Stimulated activated naive CD4-positive, alpha-beta T cell (primary cell): ENCODE measurements around the gene SERINC3.
A peak's percentile ranks its signal among the peaks of the same experiment; 100 is the strongest.

Experiments used
- DNase-seq, 6 experiments: peaks; one replicate each; lab custom pipeline; 2025; lab: John Stamatoyannopoulos, UW

The SERINC3 gene

GRCh38 chr20:44464514-44464913 is 57.4 kb downstream of the SERINC3 start:
- DNase-seq: no peak

- DNase-seq: no peak
These were observed 58.4 kb downstream of the SERINC3 start for GRCh38 chr20:44463466-44463865.

GRCh38 chr20:44461803-44462174 is 60.1 kb downstream of the SERINC3 start:
- no peak for DNase-seq

GRCh38 chr20:44461142-44461802 is 60.6 kb downstream of the SERINC3 start:
- DNase-seq: no peak

- peak in 2 of 6 experiments; percentile 10 to 25 for DNase-seq
These were observed 61.1 kb downstream of the SERINC3 start for GRCh38 chr20:44460795-44461141.

- DNase-seq: no peak
These were observed 62.6 kb downstream of the SERINC3 start for GRCh38 chr20:44459271-44459670.

- DNase-seq: no peak
These were observed 64.9 kb downstream of the SERINC3 start for GRCh38 chr20:44457016-44457415.

GRCh38 chr20:44456611-44457010 is 65.3 kb downstream of the SERINC3 start:
- DNase-seq: no peak

- DNase-seq: no peak
These were observed 66.7 kb downstream of the SERINC3 start for GRCh38 chr20:44455126-44455525.

GRCh38 chr20:44454306-44454963 is 67.4 kb downstream of the SERINC3 start:
- DNase-seq: no peak

- no peak for DNase-seq
These were observed 70.9 kb downstream of the SERINC3 start for GRCh38 chr20:44450903-44451450.

- no peak for DNase-seq
These were observed 71.5 kb downstream of the SERINC3 start for GRCh38 chr20:44450281-44450889.

- no peak for DNase-seq
These were observed 72.0 kb downstream of the SERINC3 start for GRCh38 chr20:44449864-44450263.

GRCh38 chr20:44448753-44449546 is 72.9 kb downstream of the SERINC3 start:
- DNase-seq: no peak

- no peak for DNase-seq
These were observed 73.9 kb downstream of the SERINC3 start for GRCh38 chr20:44447827-44448419.
